HepG2 (cell line): ENCODE data around the gene EFNA4. TPM values are rescaled to one million over a fixed set of nuclear protein-coding genes. Genes with fewer than 3 reads are reported as not detected.

Experiments used
- ATAC-seq: fragments of 200-7000 bp; cut with Tn5 transposase; 3 replicates; pipeline ENCODE4 v1.9.1; 2020; ENCODE audit warnings: mild to moderate bottlenecking, moderate library complexity
- BruUV-seq: library from RNA; stranded (reverse); fragments of 400-500 nt; replicated peaks from 2 replicates; lab custom pipeline; 2021; lab: Mats Ljungman, UMichigan
- CTCF ChIA-PET: fragments of 300-600 bp; formaldehyde crosslinking; extraction: SDS; loops from one replicate; lab custom pipeline; 2021; ENCODE audit warnings: low total read pairs, inconsistent platforms, low intra/inter-chr PET ratio; lab: Yijun Ruan, JAX
- POLR2A ChIA-PET: fragments of 350-600 bp; sonication (Branson Sonifier 250); formaldehyde crosslinking; loops from one replicate; lab custom pipeline; 2020; ENCODE audit warnings: antibody characterized with exemption, inconsistent platforms; lab: Yijun Ruan, JAX
- DNase-seq: peaks from one replicate; pipeline ENCODE4 v3.0.0-alpha.2; 2015; ENCODE audit warnings: low spot score
- FAIRE-seq: peaks from 3 replicates; lab custom pipeline; 2011; peaks lifted over from hg19 to GRCh38; lab: Jason Lieb, UNC
- H2AFZ ChIP-seq: one replicate; pipeline ENCODE4 v1.6.1; 2011; ENCODE audit warnings: low read length, inconsistent platforms
- H3K27ac ChIP-seq: fragments of 300-600 bp; 3 replicates; pipeline ENCODE4 v1.8.0; 2011; ENCODE audit warnings: mixed run types, mild to moderate bottlenecking, mixed read lengths, low read length, inconsistent platforms; ENCODE audit not compliant: insufficient read depth; ENCODE audit errors: extremely low read length
- H3K27me3 ChIP-seq, 2 experiments: fragments of 200-600 bp in 1 of 2; 2 replicates in 1 of 2; 3 replicates in 1 of 2; pipeline versions ENCODE4 v1.6.0 to v1.8.0; 2011; ENCODE audit warnings: low read length in 2 of 2, mild to moderate bottlenecking in 2 of 2, moderate library complexity in 2 of 2, inconsistent platforms in 1 of 2; ENCODE audit not compliant: insufficient read depth in 2 of 2, control insufficient read depth in 1 of 2
- H3K36me3 ChIP-seq, 2 experiments: fragments of 200-600 bp in 1 of 2; replicated peaks in 1 of 2; 2 replicates in 1 of 2; 3 replicates in 1 of 2; pipeline versions ENCODE4 v1.5.1 to v1.8.0; 2011; ENCODE audit warnings: low read length in 2 of 2, inconsistent platforms in 1 of 2; ENCODE audit not compliant: insufficient read depth in 2 of 2, control insufficient read depth in 1 of 2
- H3K4me1 ChIP-seq: 2 replicates; pipeline ENCODE4 v1.5.1; 2012; ENCODE audit warnings: low read length, inconsistent platforms; ENCODE audit not compliant: insufficient read depth
- H3K4me2 ChIP-seq: 2 replicates; pipeline ENCODE4 v1.6.0; 2011; ENCODE audit warnings: low read depth, low read length, inconsistent platforms
- H3K4me3 ChIP-seq, 3 experiments: fragments of 200-600 bp in 1 of 3; sonication (generic), shearing (Covaris generic) in 1 of 3; replicated peaks in 1 of 3; 2 replicates each; pipeline ENCODE4 v1.5.1; 2011 to 2016; ENCODE audit warnings: low read length in 3 of 3, inconsistent platforms in 2 of 3, low read depth in 2 of 3, mild to moderate bottlenecking in 2 of 3, control low read depth in 1 of 3, mixed read lengths in 1 of 3; ENCODE audit not compliant: insufficient read depth in 1 of 3
- H3K79me2 ChIP-seq: one replicate; pipeline ENCODE4 v1.6.1; 2011; ENCODE audit warnings: low read length, inconsistent platforms; ENCODE audit not compliant: insufficient read depth
- H3K9ac ChIP-seq: 2 replicates; pipeline ENCODE4 v1.6.0; 2011; ENCODE audit warnings: mild to moderate bottlenecking, low read depth, low read length, inconsistent platforms; ENCODE audit not compliant: insufficient read depth
- H3K9me3 ChIP-seq: 2 replicates; pipeline ENCODE4 v1.5.1; 2012; ENCODE audit warnings: mild to moderate bottlenecking, low read length
- H4K20me1 ChIP-seq: 2 replicates; pipeline ENCODE4 v1.6.0; 2011; ENCODE audit warnings: inconsistent platforms, mild to moderate bottlenecking, low read length, moderate library complexity; ENCODE audit not compliant: insufficient read depth
- ARID5B ChIP-seq: IDR thresholded peaks from 2 replicates; pipeline ENCODE4 v1.4.0; 2020; ENCODE audit warnings: mild to moderate bottlenecking, missing genetic modification reagents
- ETV6 ChIP-seq: sonication (generic); formaldehyde crosslinking; conservative IDR thresholded peaks from 2 replicates; pipeline ENCODE4 v1.4.0; 2020; ENCODE audit warnings: missing genetic modification reagents
- HNF4A ChIP-seq: sonication (generic); formaldehyde crosslinking; IDR thresholded peaks from 2 replicates; pipeline ENCODE4 v1.4.0; 2020; ENCODE audit warnings: missing genetic modification reagents
- NONO ChIP-seq, 2 experiments: fragments of 450-650 bp in 1 of 2; sonication (generic) in 1 of 2; formaldehyde crosslinking in 1 of 2; IDR thresholded peaks in 1 of 2; conservative IDR thresholded peaks in 1 of 2; 2 replicates each; pipeline versions ENCODE4 v1.6.1 to v1.8.0; 2017 to 2022; ENCODE audit warnings: mild to moderate bottlenecking in 1 of 2, missing genetic modification reagents in 1 of 2, moderate library complexity in 1 of 2
- PRMT3 ChIP-seq: sonication (generic); formaldehyde crosslinking; IDR thresholded peaks from 2 replicates; pipeline ENCODE4 v1.8.1; 2022; ENCODE audit warnings: low read depth, mild to moderate bottlenecking, moderate library complexity, missing genetic modification reagents, borderline replicate concordance
- SAP130 ChIP-seq: IDR thresholded peaks from 2 replicates; pipeline ENCODE4 v1.6.1; 2016; ENCODE audit warnings: low read depth
- ZBTB33 ChIP-seq: sonication (generic); formaldehyde crosslinking; IDR thresholded peaks from 2 replicates; pipeline ENCODE4 v1.4.0; 2020; ENCODE audit warnings: missing genetic modification reagents
- ZBTB8A ChIP-seq: sonication (generic); formaldehyde crosslinking; IDR thresholded peaks from 2 replicates; pipeline ENCODE4 v1.4.0; 2020; ENCODE audit warnings: mild to moderate bottlenecking, low read depth, missing genetic modification reagents, borderline replicate concordance
- ZNF274 ChIP-seq: sonication (generic); formaldehyde crosslinking; IDR thresholded peaks from 2 replicates; pipeline ENCODE4 v1.5.1; 2020; ENCODE audit warnings: mild to moderate bottlenecking, missing genetic modification reagents
- ZNF280B ChIP-seq: sonication (generic); formaldehyde crosslinking; IDR thresholded peaks from 2 replicates; pipeline ENCODE4 v1.5.0; 2020; ENCODE audit warnings: missing genetic modification reagents, mild to moderate bottlenecking, borderline replicate concordance
- ZNF724P ChIP-seq: sonication (generic); formaldehyde crosslinking; IDR thresholded peaks from 2 replicates; pipeline ENCODE4 v1.8.0; 2022; ENCODE audit warnings: missing genetic modification reagents, borderline replicate concordance
- WGBS: methylation state at CpG from one replicate; pipeline ENCODE4 v1.1.6; 2017; ENCODE audit warnings: low lambda C conversion rate; 5-methylcytosine and 5-hydroxymethylcytosine counted together
- in situ Hi-C: cut with HindIII; loops from 2 replicates; pipeline ENCODE4 v1.10.0; 2017; ENCODE audit warnings: low pct_unique_long_range_greater_than_20kb; ENCODE audit not compliant: extremely low pct_ligation_motif_present
- intact Hi-C: fragments of 100-400 bp; cut with micrococcal nuclease; formaldehyde crosslinking; loops from one replicate; pipeline ENCODE4 v1.10.0; 2022; ENCODE audit not compliant: unreplicated experiment
- polyA plus RNA-seq, 8 experiments: library from polyadenylated mRNA; depleted of rRNA in 3 of 8; stranded (reverse) in 7 of 8; unstranded in 1 of 8; fragments of >200 nt; fragmentation: Illumina TruSeq in 4 of 8; extraction: Trizol in 4 of 8; gene quantifications; 2 replicates each; pipeline versions ENCODE4 v1.2.1 to v1.2.3, GENCODE V29; 2011 to 2016; ENCODE audit warnings: low read depth in 4 of 8, missing spikeins in 1 of 8, mixed read lengths in 1 of 8; ENCODE audit not compliant: insufficient read depth in 1 of 8
- total RNA-seq, 5 experiments: library from RNA; depleted of rRNA; stranded (reverse); fragments of >200 nt; fragmentation: Illumina TruSeq; extraction: Trizol; gene quantifications; 2 replicates each; pipeline ENCODE4 v1.2.3, GENCODE V29; 2016; ENCODE audit warnings: low read depth in 1 of 5

Gene EFNA4
- total and polyA plus RNA-seq, 2 of the 13 experiments (the other 11 are each of a cell fraction or from before 2014, with no cell fraction given) = 12.0 to 17.2 TPM

GRCh38 chr1:155104605-155105534, 41.3 kb downstream of the EFNA4 start (continued):
- no peak for TF ChIP-seq ETV6 (CRISPR knock-in tag)

GRCh38 chr1:155105604-155106011, 42.1 kb downstream of the EFNA4 start:
- in situ Hi-C loops (no loop called here), intact Hi-C loops (loop anchor here (2.0 kb wide), 1 partner anchor 21 kb away; the partner anchor contains the start of gene EFNA1)
- WGBS = 2% methylated on average over 7 of the region's 7 CpGs
- H3K9ac ChIP-seq = no peak overlapping the region
- no TSS peak for BruUV-seq
- no peak overlapping the region for H2AFZ ChIP-seq
- no peaks in the 10 kb centered on the region for H3K79me2 ChIP-seq
- no peak overlapping the region; a peak in 1 of 6 replicates for H3K4me3 ChIP-seq
- H3K27ac ChIP-seq = peak overlapping the region; percentile 23
- DNase-seq = no peak
- no peaks in the 10 kb centered on the region for H3K36me3 ChIP-seq
- peak; percentile 56 for FAIRE-seq
- H4K20me1 ChIP-seq = no peaks in the 10 kb centered on the region
- peaks cover 70% of the 10 kb centered on the region for H3K4me1 ChIP-seq
- peak overlapping the region; percentile 83 for H3K4me2 ChIP-seq
- peak; percentile 18; the same call in 2 of the 3 replicates for ATAC-seq
- H3K9me3 ChIP-seq = no peaks in the 10 kb centered on the region
- POLR2A ChIA-PET = interaction anchor here (0.7 to 4.7 kb wide), 3 partner anchors 14 to 22 kb away, joined by 3 to 32 read pairs (median 8); partner anchors contain the start of gene EFNA1
- H3K27me3 ChIP-seq = no peaks in the 10 kb centered on the region
- CTCF ChIA-PET = no interaction called here
- no peak for TF ChIP-seq ZBTB8A
- TF ChIP-seq HNF4A (CRISPR knock-in tag) = 0 out of 2 replicates have a peak, but pooled peaks have one; percentile 8
- TF ChIP-seq ZNF280B (CRISPR knock-in tag) = no peak
- 0 out of 2 replicates have a peak, but pooled peaks have one; percentile 15 for TF ChIP-seq ARID5B (CRISPR knock-in tag)
- no peak for TF ChIP-seq SAP130 (CRISPR knock-in tag)
- no peak for TF ChIP-seq PRMT3 (CRISPR knock-in tag)
- no peak for TF ChIP-seq ZNF274 (CRISPR knock-in tag)
- TF ChIP-seq ZBTB33 (CRISPR knock-in tag) = no peak
- TF ChIP-seq ZNF724P (CRISPR knock-in tag) = no peak
- TF ChIP-seq NONO (IDR thresholded peaks at IDR 0.05) = no peak
- no peak for TF ChIP-seq NONO (CRISPR knock-in tag; conservative IDR thresholded peaks at IDR 0.05)
